Nephron (organoid): ENCODE data around the gene HYDIN.

Source experiments
- H3K27ac Mint-ChIP-seq, 3 experiments: 2 replicates each; pipeline ENCODE4 v1.8.0; 2020; ENCODE audit warnings: mixed read lengths in 3 of 3, mild to moderate bottlenecking in 2 of 3, moderate library complexity in 1 of 3
- H3K27me3 Mint-ChIP-seq: 2 replicates; pipeline ENCODE4 v1.8.0; 2021; ENCODE audit warnings: low read depth, mild to moderate bottlenecking, moderate library complexity, mixed read lengths
- H3K36me3 Mint-ChIP-seq: 2 replicates; pipeline ENCODE4 v1.8.0; 2020; ENCODE audit warnings: low read depth, mixed read lengths
- H3K4me1 Mint-ChIP-seq: 2 replicates; pipeline ENCODE4 v1.8.0; 2020; ENCODE audit warnings: mixed read lengths
- H3K4me3 Mint-ChIP-seq, 3 experiments: 2 replicates each; pipeline ENCODE4 v1.8.0; 2020; ENCODE audit warnings: mild to moderate bottlenecking in 3 of 3, mixed read lengths in 3 of 3, moderate library complexity in 2 of 3
- H3K9me3 Mint-ChIP-seq: 2 replicates; pipeline ENCODE4 v1.8.0; 2020; ENCODE audit warnings: mixed read lengths
- TF ChIP-seq, protein P1 (sequence below), 3 experiments: fragments of 200-600 bp; sonication (generic); IDR thresholded peaks; one replicate each; pipeline ENCODE4 v1.5.0; 2021; ENCODE audit warnings: antibody characterized with exemption in 3 of 3; ENCODE audit not compliant: unreplicated experiment in 3 of 3

HYDIN gene

DNA sequence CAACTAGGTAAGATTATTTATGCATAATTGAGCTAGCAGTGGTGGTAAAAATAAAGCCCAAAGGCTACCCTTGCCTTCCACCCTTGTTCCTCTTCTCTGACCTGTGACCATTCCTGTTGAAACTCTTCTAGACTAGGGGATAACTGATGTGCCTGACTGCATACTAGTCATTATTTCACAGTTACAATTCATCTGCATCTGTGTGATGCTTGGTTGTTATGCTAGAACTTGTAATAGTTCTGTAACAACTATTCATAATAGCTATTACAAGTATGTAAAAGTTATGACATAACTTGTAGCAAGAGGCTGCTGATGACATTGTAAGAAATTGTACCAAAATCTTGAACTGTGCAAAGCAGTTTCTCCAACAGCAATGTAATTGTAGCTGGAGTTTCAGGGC lies 427.2 kb downstream of the HYDIN start:
- H3K27me3 Mint-ChIP-seq, result peaks cover 24% of the 10 kb centered on the region
- no peaks in the 10 kb centered on the region for H3K36me3 Mint-ChIP-seq
- H3K4me3 Mint-ChIP-seq, result peak overlapping the region in 1 of 3 experiments; percentile 63
- TF ChIP-seq, protein P1, sequence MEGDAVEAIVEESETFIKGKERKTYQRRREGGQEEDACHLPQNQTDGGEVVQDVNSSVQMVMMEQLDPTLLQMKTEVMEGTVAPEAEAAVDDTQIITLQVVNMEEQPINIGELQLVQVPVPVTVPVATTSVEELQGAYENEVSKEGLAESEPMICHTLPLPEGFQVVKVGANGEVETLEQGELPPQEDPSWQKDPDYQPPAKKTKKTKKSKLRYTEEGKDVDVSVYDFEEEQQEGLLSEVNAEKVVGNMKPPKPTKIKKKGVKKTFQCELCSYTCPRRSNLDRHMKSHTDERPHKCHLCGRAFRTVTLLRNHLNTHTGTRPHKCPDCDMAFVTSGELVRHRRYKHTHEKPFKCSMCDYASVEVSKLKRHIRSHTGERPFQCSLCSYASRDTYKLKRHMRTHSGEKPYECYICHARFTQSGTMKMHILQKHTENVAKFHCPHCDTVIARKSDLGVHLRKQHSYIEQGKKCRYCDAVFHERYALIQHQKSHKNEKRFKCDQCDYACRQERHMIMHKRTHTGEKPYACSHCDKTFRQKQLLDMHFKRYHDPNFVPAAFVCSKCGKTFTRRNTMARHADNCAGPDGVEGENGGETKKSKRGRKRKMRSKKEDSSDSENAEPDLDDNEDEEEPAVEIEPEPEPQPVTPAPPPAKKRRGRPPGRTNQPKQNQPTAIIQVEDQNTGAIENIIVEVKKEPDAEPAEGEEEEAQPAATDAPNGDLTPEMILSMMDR (IDR thresholded peaks at IDR 0.05; ENCODE audit: unreplicated experiment in 3 of 3), result no peak
- no peaks in the 10 kb centered on the region for H3K9me3 Mint-ChIP-seq
- no peak overlapping the region for H3K27ac Mint-ChIP-seq
- peaks cover 22% of the 10 kb centered on the region for H3K4me1 Mint-ChIP-seq

DNA sequence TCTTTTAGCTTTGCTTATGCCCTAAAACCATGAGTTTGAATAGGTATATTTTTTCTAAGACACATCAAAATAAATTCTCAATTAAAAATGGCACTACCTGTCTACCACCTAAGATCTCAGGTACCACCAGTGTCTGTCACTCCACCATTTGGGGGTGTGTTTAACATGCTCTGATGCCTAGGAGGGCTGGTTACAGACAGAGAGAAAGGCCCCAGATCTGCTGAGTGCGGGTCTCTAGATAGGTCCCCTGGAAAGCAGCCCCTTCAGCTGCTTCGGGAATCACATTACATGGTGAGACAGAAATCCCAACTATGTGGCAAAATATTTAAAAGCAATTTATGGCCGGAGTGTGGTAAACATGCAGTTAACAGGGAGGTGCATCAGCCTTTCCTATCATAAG lies 428.9 kb downstream of the HYDIN start:
- no peaks in the 10 kb centered on the region for H3K9me3 Mint-ChIP-seq
- TF ChIP-seq, protein P1 (IDR thresholded peaks at IDR 0.05; ENCODE audit: unreplicated experiment in 3 of 3), result no peak
- H3K27ac Mint-ChIP-seq, result peak overlapping the region in 1 of 3 experiments; percentile 82
- no peaks in the 10 kb centered on the region for H3K36me3 Mint-ChIP-seq
- peaks cover 22% of the 10 kb centered on the region for H3K4me1 Mint-ChIP-seq
- peaks cover 16% of the 10 kb centered on the region for H3K27me3 Mint-ChIP-seq
- H3K4me3 Mint-ChIP-seq, result peak overlapping the region; percentile 93 to 97 (median 94)

DNA sequence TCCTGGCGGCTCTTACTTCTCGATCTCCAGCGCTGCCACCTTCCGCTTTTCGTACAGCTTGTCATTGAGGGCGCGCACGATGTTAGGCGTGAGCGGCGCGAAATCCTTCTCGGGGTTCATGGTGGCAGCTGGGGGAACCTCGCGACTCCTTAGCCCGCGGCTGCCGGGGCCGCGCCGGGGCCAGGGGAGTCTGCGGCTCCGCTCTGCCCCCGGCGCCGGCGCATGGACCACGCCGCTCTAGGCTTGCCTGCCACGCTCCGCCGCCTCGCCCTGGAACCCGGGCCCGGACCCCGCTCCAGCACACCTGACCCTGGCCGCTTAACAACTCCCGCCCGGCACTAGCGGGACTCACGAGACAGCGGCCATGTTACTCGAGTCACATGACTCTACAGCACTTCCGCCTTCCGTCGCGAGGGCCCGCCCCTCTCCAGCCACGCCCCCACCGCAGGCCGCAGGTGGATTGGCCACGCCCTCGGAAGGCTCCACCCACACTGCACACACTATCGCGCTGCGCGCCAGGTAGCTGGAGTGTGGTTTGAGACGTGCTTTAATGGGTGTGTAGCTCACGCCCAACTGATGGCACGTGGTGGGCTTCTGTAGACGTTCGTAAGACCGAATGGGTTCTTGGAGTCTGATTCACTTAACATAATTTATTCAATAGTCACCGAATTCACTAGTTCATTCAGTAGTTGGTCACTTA lies 429.6 kb downstream of the HYDIN start, which contains the start of gene VAC14:
Gene VAC14, minus strand, starts transcription at position 378 of the 700 bp plus-strand sequence. Its CDS starts 258 bp downstream, at position 120.
- Mint-ChIP-seq H3K36me3 (no peaks in the 10 kb centered on the region), H3K9me3 (no peaks in the 10 kb centered on the region), H3K4me3 (peak within 1 kb of the TSS; percentile 93 to 97 (median 94)), H3K27ac (peak within 1 kb of the TSS in 2 of 3 experiments; percentile 77 to 82), H3K4me1 (peaks cover 22% of the 10 kb centered on the region), H3K27me3 (peaks cover 14% of the 10 kb centered on the region)
- TF ChIP-seq, protein P1 (IDR thresholded peaks at IDR 0.05; ENCODE audit: unreplicated experiment in 3 of 3), result no peak

DNA sequence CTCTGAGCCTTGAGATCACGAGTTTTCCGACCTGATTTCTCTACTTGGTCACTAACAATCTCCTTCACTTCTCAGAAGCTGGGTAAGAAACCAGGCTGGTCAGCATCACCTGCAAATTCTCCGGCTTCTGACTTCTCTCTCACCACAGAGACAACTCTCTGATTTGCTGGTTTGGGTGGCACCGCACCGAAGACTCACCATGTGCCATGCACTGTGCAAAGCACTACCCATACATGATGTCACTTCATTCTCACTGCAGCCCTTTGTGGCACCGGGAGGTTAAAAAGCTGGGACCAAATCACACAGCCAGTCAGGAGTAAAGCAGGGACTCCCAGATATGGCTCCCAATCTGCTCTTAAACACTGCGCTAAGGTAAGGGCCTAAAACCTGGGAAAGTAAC lies 430.2 kb downstream of the HYDIN start:
- peak overlapping the region in 2 of 3 experiments; percentile 4 to 60 for H3K27ac Mint-ChIP-seq
- H3K4me1 Mint-ChIP-seq, result peaks cover 22% of the 10 kb centered on the region
- TF ChIP-seq, protein P1 (IDR thresholded peaks at IDR 0.05; ENCODE audit: unreplicated experiment in 3 of 3), result no peak
- peak overlapping the region; percentile 93 to 97 (median 94) for H3K4me3 Mint-ChIP-seq
- H3K36me3 Mint-ChIP-seq, result no peaks in the 10 kb centered on the region
- H3K9me3 Mint-ChIP-seq, result no peaks in the 10 kb centered on the region
- peaks cover 14% of the 10 kb centered on the region for H3K27me3 Mint-ChIP-seq

DNA sequence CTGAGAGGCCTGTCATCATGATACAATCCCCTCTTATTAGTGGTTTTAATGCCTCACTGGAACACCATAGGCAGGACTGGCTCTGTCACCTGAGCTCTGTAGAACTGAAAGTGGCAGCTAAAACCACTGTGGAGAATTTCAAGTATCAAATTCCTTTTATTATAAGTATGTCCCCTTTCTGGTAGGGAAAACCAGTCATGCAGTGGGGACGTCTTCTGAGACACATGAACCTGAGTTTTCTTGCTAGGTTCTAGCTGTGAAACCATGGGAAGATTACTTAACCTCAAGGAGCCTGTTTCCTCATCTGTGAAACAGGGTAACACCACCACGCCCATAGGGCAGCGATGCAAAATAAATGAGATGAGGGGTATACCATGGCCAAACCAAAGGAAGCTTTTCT lies 434.2 kb downstream of the HYDIN start:
- Mint-ChIP-seq H3K9me3 (no peaks in the 10 kb centered on the region), H3K27ac (no peak overlapping the region), H3K4me1 (peaks cover 22% of the 10 kb centered on the region), H3K27me3 (no peaks in the 10 kb centered on the region), H3K36me3 (no peaks in the 10 kb centered on the region), H3K4me3 (no peak overlapping the region)
- TF ChIP-seq, protein P1 (IDR thresholded peaks at IDR 0.05; ENCODE audit: unreplicated experiment in 3 of 3), result no peak
